AG10803 (cell line): ENCODE results near the gene OR10A4.

Experiments
- DNase-seq: peaks from one replicate; pipeline ENCODE4 v3.0.0; 2010; ENCODE audit warnings: low read depth
- H3K4me3 ChIP-seq: 2 replicates; pipeline ENCODE4 v1.5.1; 2011; ENCODE audit warnings: mild to moderate bottlenecking, low read length, control low read depth
- TF ChIP-seq, protein P1 (sequence below): conservative IDR thresholded peaks from 2 replicates; pipeline ENCODE4 v1.5.1; 2011; ENCODE audit warnings: mild to moderate bottlenecking, low read length, control low read depth, inconsistent platforms

Gene OR10A4, protein sequence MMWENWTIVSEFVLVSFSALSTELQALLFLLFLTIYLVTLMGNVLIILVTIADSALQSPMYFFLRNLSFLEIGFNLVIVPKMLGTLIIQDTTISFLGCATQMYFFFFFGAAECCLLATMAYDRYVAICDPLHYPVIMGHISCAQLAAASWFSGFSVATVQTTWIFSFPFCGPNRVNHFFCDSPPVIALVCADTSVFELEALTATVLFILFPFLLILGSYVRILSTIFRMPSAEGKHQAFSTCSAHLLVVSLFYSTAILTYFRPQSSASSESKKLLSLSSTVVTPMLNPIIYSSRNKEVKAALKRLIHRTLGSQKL

DNA sequence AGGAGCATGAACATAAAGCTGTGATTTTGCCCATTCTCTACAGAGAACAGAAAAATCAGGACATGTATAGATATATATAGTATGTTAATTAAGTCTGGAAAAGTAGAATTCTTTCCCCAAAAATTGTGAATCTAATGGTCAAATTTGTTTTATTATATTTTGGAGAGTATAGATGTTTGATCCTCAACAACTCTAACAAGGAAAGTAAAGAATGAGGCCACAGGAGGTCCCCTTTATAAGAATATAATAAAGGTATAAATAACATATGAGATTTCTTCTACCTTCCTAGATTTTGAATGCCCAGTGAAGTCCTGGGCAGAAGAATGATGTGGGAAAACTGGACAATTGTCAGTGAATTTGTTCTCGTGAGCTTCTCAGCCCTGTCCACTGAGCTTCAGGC is at the start of gene OR10A4:
OR10A4 (plus strand) TSS at position 301 of the 400 bp plus-strand sequence; CDS start at position 324, 23 bp downstream.
- no peak for DNase-seq
- no peak within 1 kb of the TSS for H3K4me3 ChIP-seq
- TF ChIP-seq, protein P1, sequence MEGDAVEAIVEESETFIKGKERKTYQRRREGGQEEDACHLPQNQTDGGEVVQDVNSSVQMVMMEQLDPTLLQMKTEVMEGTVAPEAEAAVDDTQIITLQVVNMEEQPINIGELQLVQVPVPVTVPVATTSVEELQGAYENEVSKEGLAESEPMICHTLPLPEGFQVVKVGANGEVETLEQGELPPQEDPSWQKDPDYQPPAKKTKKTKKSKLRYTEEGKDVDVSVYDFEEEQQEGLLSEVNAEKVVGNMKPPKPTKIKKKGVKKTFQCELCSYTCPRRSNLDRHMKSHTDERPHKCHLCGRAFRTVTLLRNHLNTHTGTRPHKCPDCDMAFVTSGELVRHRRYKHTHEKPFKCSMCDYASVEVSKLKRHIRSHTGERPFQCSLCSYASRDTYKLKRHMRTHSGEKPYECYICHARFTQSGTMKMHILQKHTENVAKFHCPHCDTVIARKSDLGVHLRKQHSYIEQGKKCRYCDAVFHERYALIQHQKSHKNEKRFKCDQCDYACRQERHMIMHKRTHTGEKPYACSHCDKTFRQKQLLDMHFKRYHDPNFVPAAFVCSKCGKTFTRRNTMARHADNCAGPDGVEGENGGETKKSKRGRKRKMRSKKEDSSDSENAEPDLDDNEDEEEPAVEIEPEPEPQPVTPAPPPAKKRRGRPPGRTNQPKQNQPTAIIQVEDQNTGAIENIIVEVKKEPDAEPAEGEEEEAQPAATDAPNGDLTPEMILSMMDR = no peak

DNA sequence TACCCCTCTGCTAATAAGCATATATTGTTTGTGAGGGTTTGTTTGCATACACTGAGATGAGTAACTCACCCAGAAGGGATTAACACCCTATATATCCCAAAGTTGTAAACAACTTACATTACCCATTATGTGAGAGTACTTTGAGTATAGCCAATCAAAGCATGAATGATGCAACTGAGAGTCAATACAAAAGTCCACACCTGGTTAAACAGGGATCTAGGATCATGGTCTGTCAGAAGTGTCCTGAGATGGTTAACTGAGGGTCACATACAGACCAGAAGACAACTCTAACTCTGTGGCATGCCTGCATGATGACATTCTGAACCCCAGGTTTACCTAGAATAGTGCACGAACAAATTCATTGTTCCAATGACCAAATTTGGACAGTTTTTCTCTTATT is 48.3 kb upstream of the OR10A4 start:
- H3K4me3 ChIP-seq = no peak overlapping the region
- no peak for DNase-seq
- TF ChIP-seq, protein P1 = no peak

DNA sequence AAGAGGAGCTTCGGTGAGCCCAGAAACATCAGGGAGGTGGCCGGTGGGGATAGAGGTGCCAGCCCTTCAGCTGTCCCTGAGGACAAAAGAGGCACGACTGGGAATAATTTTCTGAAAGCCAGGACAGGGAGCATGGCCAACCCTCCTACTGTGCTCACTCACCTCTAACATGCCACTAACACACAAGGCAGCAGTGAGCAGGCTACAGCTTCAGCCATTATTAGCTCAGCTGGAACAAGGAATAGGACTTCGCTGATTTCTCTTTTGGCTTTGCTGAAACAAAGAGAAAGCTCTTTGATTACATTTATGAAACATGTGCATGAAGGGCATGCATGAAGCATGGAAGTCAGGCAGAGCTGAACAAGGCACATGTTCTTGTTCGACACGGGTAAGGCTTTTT is 43.1 kb upstream of the OR10A4 start:
- H3K4me3 ChIP-seq = no peak overlapping the region
- TF ChIP-seq, protein P1 = no peak
- no peak for DNase-seq

DNA sequence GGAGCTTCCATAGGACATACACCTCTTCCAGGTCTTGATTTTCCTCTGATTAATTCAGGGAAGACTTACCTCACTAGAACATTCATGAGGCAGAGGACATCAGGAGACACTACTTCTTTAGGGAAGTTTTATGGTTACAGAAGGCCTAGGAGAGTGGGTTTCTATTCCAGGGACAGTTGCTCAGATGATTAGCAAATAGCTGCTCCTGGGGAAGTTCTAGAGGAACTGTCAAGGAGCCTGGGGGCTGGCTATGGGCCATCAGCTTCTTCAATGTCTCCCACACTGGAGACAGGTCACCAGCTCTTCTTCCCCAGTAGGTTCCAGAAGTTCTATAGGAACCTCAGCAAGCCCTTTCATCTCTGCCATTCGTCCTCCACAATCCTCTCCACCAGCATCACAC is 42.4 kb upstream of the OR10A4 start:
- TF ChIP-seq, protein P1 = no peak
- no peak for DNase-seq
- no peak overlapping the region for H3K4me3 ChIP-seq

DNA sequence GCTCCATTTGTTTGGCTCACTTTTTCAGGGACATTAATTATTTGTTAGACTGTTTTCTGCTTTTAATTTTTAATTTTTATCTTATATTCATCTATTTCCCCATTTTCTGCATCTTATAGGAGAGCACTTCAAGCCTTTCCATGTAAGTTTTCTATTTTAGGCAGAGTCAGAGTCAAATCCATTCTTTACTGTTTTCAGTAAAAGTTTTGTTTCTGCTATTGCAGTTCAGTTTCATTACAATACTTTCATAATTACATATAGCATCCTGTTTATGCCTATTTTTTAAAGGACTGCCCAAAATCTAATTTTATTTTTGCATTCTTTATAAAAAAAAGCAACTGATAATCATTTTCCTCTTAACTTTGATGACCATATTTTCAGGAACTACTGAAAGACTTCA is 34.7 kb upstream of the OR10A4 start:
- no peak overlapping the region for H3K4me3 ChIP-seq
- DNase-seq = no peak
- TF ChIP-seq, protein P1 = no peak

DNA sequence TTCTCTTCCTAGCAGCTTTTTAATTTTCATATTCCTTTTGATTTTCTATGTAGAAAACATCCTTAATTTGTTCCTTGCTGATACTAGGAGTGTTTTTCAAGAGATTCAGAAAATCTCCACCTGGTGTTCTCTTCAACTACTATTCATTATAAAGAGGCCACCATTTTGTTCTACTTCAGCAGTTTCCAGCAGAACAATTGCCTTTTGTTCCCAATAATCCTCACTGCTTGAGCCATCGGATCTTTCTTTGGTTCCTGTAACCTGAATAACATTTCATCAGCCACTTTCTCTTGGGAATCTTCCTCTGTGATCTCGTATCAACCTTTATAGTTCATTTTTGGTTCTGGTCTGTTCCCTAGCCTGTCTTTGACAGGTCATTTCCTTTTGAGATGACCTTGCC is 32.8 kb upstream of the OR10A4 start:
- TF ChIP-seq, protein P1 = no peak
- no peak for DNase-seq
- H3K4me3 ChIP-seq = no peak overlapping the region

DNA sequence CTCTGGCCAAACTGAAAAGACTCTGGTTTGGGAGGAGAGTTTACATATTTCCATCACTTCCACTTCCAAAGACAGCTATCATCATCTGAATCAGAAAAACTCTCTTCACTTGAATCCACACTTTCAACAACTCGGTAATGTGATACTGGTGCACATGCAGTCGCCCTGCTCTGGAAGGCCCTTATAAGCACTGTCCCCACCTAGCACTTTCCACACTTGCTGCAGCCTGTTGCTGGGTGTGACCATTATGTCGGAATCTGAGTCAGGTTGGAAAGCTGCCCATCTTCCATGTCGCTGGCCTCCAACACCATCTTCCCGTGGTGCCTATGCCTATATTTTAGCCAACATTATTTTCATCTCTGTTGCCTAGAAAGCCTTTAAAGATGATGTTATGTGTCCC is 32.1 kb upstream of the OR10A4 start:
- TF ChIP-seq, protein P1 = no peak
- DNase-seq = no peak
- no peak overlapping the region for H3K4me3 ChIP-seq
